ENCODE results near the gene SORCS2.

GRCh38 chr4:7647600-7648543, 455.5 kb downstream of the SORCS2 start:
- TF ChIP-seq CTCF (IDR thresholded peaks at IDR 0.05), result no peak
- TF ChIP-seq POLR2A (IDR thresholded peaks at IDR 0.05), result no peak
